Activated CD4-positive, alpha-beta memory T cell treated with anti-CD3 and anti-CD28 coated beads, Interleukin-2, amount 10 ng/mL, durations not matched to agents 7 days and 5 days (primary cell): ENCODE results near the gene KIAA0930. TPM values are rescaled to one million over a fixed set of nuclear protein-coding genes. Genes with fewer than 3 reads are reported as not detected.
"Not testable (repeated sequence)": the region's sequence is repeated elsewhere in the genome, so short reads cannot be mapped to it uniquely, and the experiment has no call there.

Experiments
- CTCF ChIA-PET: fragments of 350-600 bp; sonication (Branson Sonifier 250); formaldehyde crosslinking; loops from one replicate; lab custom pipeline; 2021; ENCODE audit warnings: antibody characterized with exemption, inconsistent platforms; lab: Charles Lee
- POLR2A ChIA-PET: fragments of 350-600 bp; sonication (Branson Sonifier 250); formaldehyde crosslinking; loops from one replicate; lab custom pipeline; 2021; ENCODE audit warnings: antibody characterized with exemption; lab: Charles Lee
- DNase-seq: peaks from one replicate; pipeline ENCODE4 v3.0.0-alpha.2; 2020
- H3K27ac Mint-ChIP-seq: one replicate; pipeline ENCODE4 v1.8.0; 2021; ENCODE audit warnings: mild to moderate bottlenecking, mixed read lengths
- H3K27me3 Mint-ChIP-seq: one replicate; pipeline ENCODE4 v1.8.0; 2021; ENCODE audit warnings: mixed read lengths
- H3K36me3 Mint-ChIP-seq: one replicate; pipeline ENCODE4 v1.8.0; 2021; ENCODE audit warnings: low read depth, mixed read lengths
- H3K4me1 Mint-ChIP-seq: one replicate; pipeline ENCODE4 v1.8.0; 2021; ENCODE audit warnings: mixed read lengths
- H3K4me3 Mint-ChIP-seq: one replicate; pipeline ENCODE4 v1.8.0; 2021; ENCODE audit warnings: mild to moderate bottlenecking, mixed read lengths
- H3K9me3 Mint-ChIP-seq: one replicate; pipeline ENCODE4 v1.8.0; 2021; ENCODE audit warnings: mixed read lengths
- total RNA-seq, 2 experiments: library from RNA; stranded (reverse); gene quantifications; one replicate each; pipeline ENCODE4 v1.2.3, GENCODE V29; 2021

Gene KIAA0930
- total RNA-seq, 2 experiments from 2014 or later = 22.2 to 30.0 TPM

- Mint-ChIP-seq H3K4me1 (peaks cover 15% of the 10 kb centered on the region), H3K36me3 (no peaks in the 10 kb centered on the region), H3K27ac (no peak overlapping the region), H3K27me3 (peaks cover 16% of the 10 kb centered on the region), H3K9me3 (peaks cover 3% of the 10 kb centered on the region), H3K4me3 (no peak overlapping the region)
- ChIA-PET POLR2A (interaction anchor here (0.8 kb wide), 1 partner anchor 97 kb away, joined by 4 read pairs; no protein-coding TSS in a partner anchor), CTCF (no interaction called here)
- no peak for DNase-seq
Measured at GRCh38 chr22:45259754-45260394, 19.2 kb upstream of the KIAA0930 start.

- H3K9me3 Mint-ChIP-seq, DNase-seq, H3K36me3 Mint-ChIP-seq, CTCF ChIA-PET, H3K27ac Mint-ChIP-seq, H3K4me3 Mint-ChIP-seq, POLR2A ChIA-PET, H3K27me3 Mint-ChIP-seq: not testable (repeated sequence)
- peaks cover 28% of the 10 kb centered on the region for H3K4me1 Mint-ChIP-seq
Measured at GRCh38 chr22:45257941-45258340, 17.2 kb upstream of the KIAA0930 start.

GRCh38 chr22:45254789-45255278 lies 14.1 kb upstream of the KIAA0930 start:
- CTCF ChIA-PET = no interaction called here
- H3K4me3 Mint-ChIP-seq = peak overlapping the region; percentile 28

GRCh38 chr22:45254388-45254787 lies 13.7 kb upstream of the KIAA0930 start:
- Mint-ChIP-seq H3K4me1 (peaks cover 34% of the 10 kb centered on the region), H3K36me3 (no peaks in the 10 kb centered on the region), H3K9me3 (peaks cover 3% of the 10 kb centered on the region), H3K27ac (peak overlapping the region; percentile 92), H3K4me3 (no peak overlapping the region), H3K27me3 (no peaks in the 10 kb centered on the region)
- no peak for DNase-seq
- CTCF ChIA-PET = no interaction called here
- POLR2A ChIA-PET = no interaction called here

More at GRCh38 chr22:45254789-45255278, 14.1 kb upstream of the KIAA0930 start:
- Mint-ChIP-seq H3K4me1 (peaks cover 31% of the 10 kb centered on the region), H3K9me3 (peaks cover 3% of the 10 kb centered on the region), H3K27me3 (no peaks in the 10 kb centered on the region), H3K36me3 (no peaks in the 10 kb centered on the region), H3K27ac (peak overlapping the region; percentile 92)
- POLR2A ChIA-PET = no interaction called here
- DNase-seq = peak; percentile 61

GRCh38 chr22:45253039-45253641 lies 12.4 kb upstream of the KIAA0930 start:
- H3K27me3 Mint-ChIP-seq = no peaks in the 10 kb centered on the region
- H3K4me1 Mint-ChIP-seq = peaks cover 45% of the 10 kb centered on the region
- no peaks in the 10 kb centered on the region for H3K36me3 Mint-ChIP-seq
- POLR2A ChIA-PET = no interaction called here
- H3K27ac Mint-ChIP-seq = peak overlapping the region; percentile 48
- CTCF ChIA-PET = interaction anchor here (1.1 kb wide), 1 partner anchor 93 kb away, joined by 3 read pairs; no protein-coding TSS in a partner anchor
- H3K9me3 Mint-ChIP-seq = peaks cover 2% of the 10 kb centered on the region
- DNase-seq = no peak
- no peak overlapping the region for H3K4me3 Mint-ChIP-seq

GRCh38 chr22:45251825-45252224 lies 11.1 kb upstream of the KIAA0930 start:
- no peak overlapping the region for H3K4me3 Mint-ChIP-seq
- no peak overlapping the region for H3K27ac Mint-ChIP-seq
- H3K4me1 Mint-ChIP-seq = peaks cover 57% of the 10 kb centered on the region
- no peaks in the 10 kb centered on the region for H3K9me3 Mint-ChIP-seq
- H3K27me3 Mint-ChIP-seq = no peaks in the 10 kb centered on the region
- CTCF ChIA-PET = no interaction called here
- H3K36me3 Mint-ChIP-seq = no peaks in the 10 kb centered on the region
- POLR2A ChIA-PET = no interaction called here
- DNase-seq = no peak

- no peak for DNase-seq
- H3K36me3 Mint-ChIP-seq = no peaks in the 10 kb centered on the region
- ChIA-PET POLR2A (interaction anchor here (0.9 kb wide), 1 partner anchor 85 kb away, joined by 3 read pairs; the partner anchor contains the start of gene NUP50), CTCF (interaction anchor here (0.7 kb wide), 2 partner anchors 242 to 436 kb away, joined by 3 to 5 read pairs; no protein-coding TSS in a partner anchor)
- no peaks in the 10 kb centered on the region for H3K27me3 Mint-ChIP-seq
- H3K9me3 Mint-ChIP-seq = no peaks in the 10 kb centered on the region
- H3K4me1 Mint-ChIP-seq = peaks cover 53% of the 10 kb centered on the region
- no peak overlapping the region for H3K4me3 Mint-ChIP-seq
- no peak overlapping the region for H3K27ac Mint-ChIP-seq
Measured at GRCh38 chr22:45248832-45249561, 8.3 kb upstream of the KIAA0930 start.

GRCh38 chr22:45246060-45246985 lies 5.6 kb upstream of the KIAA0930 start:
- no peaks in the 10 kb centered on the region for H3K36me3 Mint-ChIP-seq
- no peaks in the 10 kb centered on the region for H3K9me3 Mint-ChIP-seq
- no peaks in the 10 kb centered on the region for H3K27me3 Mint-ChIP-seq
- ChIA-PET POLR2A (interaction anchor here (0.7 to 1.3 kb wide), 2 partner anchors 20 to 60 kb away, joined by 3 to 5 read pairs; no protein-coding TSS in a partner anchor), CTCF (interaction anchor here (0.6 to 0.8 kb wide), 2 partner anchors 35 to 191 kb away, joined by 3 read pairs; no protein-coding TSS in a partner anchor)
- peak overlapping the region; percentile 88 for H3K27ac Mint-ChIP-seq
- peaks cover 51% of the 10 kb centered on the region for H3K4me1 Mint-ChIP-seq
- no peak for DNase-seq
- no peak overlapping the region for H3K4me3 Mint-ChIP-seq

GRCh38 chr22:45244916-45245315 lies 4.2 kb upstream of the KIAA0930 start:
- ChIA-PET CTCF (no interaction called here), POLR2A (no interaction called here)
- no peaks in the 10 kb centered on the region for H3K9me3 Mint-ChIP-seq
- H3K27me3 Mint-ChIP-seq = no peaks in the 10 kb centered on the region
- H3K36me3 Mint-ChIP-seq = no peaks in the 10 kb centered on the region
- peaks cover 58% of the 10 kb centered on the region for H3K4me1 Mint-ChIP-seq
- no peak overlapping the region for H3K27ac Mint-ChIP-seq
- H3K4me3 Mint-ChIP-seq = no peak overlapping the region
- no peak for DNase-seq

GRCh38 chr22:45242778-45243191 lies 2.1 kb upstream of the KIAA0930 start:
- CTCF ChIA-PET = no interaction called here
- Mint-ChIP-seq H3K9me3 (no peaks in the 10 kb centered on the region), H3K27me3 (no peaks in the 10 kb centered on the region), H3K36me3 (no peaks in the 10 kb centered on the region), H3K4me3 (no peak overlapping the region), H3K27ac (no peak overlapping the region), H3K4me1 (peaks cover 45% of the 10 kb centered on the region)
- DNase-seq = no peak
- POLR2A ChIA-PET = no interaction called here

GRCh38 chr22:45240104-45240809 lies 437 bp downstream of the KIAA0930 start:
- no peaks in the 10 kb centered on the region for H3K9me3 Mint-ChIP-seq
- H3K4me3 Mint-ChIP-seq = peak overlapping the region; percentile 88
- no peaks in the 10 kb centered on the region for H3K27me3 Mint-ChIP-seq
- peak; percentile 53 for DNase-seq
- ChIA-PET CTCF (no interaction called here), POLR2A (no interaction called here)
- H3K4me1 Mint-ChIP-seq = peaks cover 28% of the 10 kb centered on the region
- peaks cover 4% of the 10 kb centered on the region for H3K36me3 Mint-ChIP-seq
- no peak overlapping the region for H3K27ac Mint-ChIP-seq

- no peaks in the 10 kb centered on the region for H3K27me3 Mint-ChIP-seq
- peaks cover 4% of the 10 kb centered on the region for H3K36me3 Mint-ChIP-seq
- peaks cover 22% of the 10 kb centered on the region for H3K4me1 Mint-ChIP-seq
- DNase-seq = no peak
- CTCF ChIA-PET = no interaction called here
- H3K4me3 Mint-ChIP-seq = peak overlapping the region; percentile 88
- POLR2A ChIA-PET = no interaction called here
- no peak overlapping the region for H3K27ac Mint-ChIP-seq
- no peaks in the 10 kb centered on the region for H3K9me3 Mint-ChIP-seq
Measured at GRCh38 chr22:45239681-45240051, 1.0 kb downstream of the KIAA0930 start.
